GM12892 (cell line): ENCODE measurements around the gene CTDNEP1.

ENCODE experiments used
- POLR2A ChIP-seq: IDR thresholded peaks from 2 replicates; pipeline ENCODE4 v1.6.1; 2011; ENCODE audit warnings: low read depth, low read length, control low read depth
- POLR2AphosphoS5 ChIP-seq: IDR thresholded peaks from 2 replicates; pipeline ENCODE4 v1.6.1; 2011; ENCODE audit warnings: low read depth, low read length, control low read depth

DNA sequence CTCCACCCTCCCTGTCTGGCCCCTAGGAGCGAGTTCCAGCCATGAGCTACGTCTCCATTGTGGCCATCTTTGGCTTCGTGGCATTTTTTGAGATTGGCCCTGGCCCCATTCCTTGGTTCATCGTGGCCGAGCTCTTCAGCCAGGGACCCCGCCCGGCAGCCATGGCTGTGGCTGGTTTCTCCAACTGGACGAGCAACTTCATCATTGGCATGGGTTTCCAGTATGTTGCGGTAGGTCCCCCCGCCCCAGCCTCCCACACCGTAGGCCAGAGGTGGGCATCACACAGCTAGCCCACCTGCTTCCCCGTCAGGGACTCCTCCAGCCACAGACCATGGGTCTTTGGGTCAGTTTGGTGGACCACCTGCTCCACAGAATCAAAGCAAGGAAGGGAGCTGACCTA lies 34.1 kb upstream of the CTDNEP1 start:
- TF ChIP-seq POLR2A (no peak), POLR2AphosphoS5 (no peak)
